ENCODE measurements around the gene PI4K2A. TPM values are rescaled to one million over a fixed set of nuclear protein-coding genes. Genes with fewer than 3 reads are reported as not detected.
"Not testable (repeated sequence)": the region's sequence is repeated elsewhere in the genome, so short reads cannot be mapped to it uniquely, and the experiment has no call there.

The PI4K2A gene
- total RNA-seq, 1 donor from 2014 or later = 7.7 TPM

DNA sequence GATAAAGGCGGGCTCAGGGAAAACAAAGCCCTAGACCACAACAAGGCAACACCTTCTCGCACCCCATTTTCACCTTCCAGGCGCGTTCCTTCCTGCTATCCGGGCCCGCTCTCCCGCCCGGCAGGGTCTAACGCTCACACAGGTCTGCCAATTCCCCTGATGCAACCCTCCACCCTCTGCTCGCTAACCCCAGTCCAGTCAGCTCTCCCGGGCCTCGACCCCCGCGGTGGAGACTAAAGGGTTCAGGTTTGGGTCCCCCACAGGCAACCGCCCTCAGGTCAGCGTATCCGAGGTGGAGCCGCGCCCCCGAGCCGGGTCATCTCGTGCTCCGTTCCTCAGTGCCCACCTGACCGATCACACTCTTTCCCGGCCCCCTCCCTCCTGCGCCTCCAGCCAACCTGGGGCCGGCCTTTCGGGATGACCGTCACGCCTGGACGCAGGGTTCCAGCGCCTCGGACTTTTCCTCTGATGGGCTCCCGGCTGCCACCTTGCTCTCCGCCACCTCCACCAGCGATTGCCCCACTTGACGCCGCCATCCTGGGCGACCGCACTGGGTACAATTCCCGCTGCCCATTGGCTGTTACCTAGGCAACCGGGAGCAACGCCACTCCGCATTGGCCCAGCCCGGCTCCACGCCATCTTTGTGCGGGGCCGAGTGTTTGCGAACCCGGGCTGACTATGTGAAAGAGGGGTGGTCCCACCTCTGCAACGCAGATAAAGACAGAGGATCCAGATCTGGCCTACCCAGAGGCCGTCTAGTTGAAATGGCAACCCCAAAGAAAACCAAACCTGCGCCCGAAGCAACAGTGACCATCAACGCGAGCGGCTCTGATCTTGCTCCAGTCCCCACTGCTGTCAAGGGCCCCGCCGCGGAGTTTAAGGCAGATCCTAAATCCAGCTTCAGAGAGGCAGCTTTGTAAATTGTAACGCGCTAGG is 7.3 kb upstream of the PI4K2A start, which contains the start of gene MORN4:
Gene MORN4 (minus strand): TSS at position 552 of the 936 bp plus-strand sequence. CDS start 13,847 bp downstream, outside the sequence.
- peak; percentile 80 for DNase-seq

DNA sequence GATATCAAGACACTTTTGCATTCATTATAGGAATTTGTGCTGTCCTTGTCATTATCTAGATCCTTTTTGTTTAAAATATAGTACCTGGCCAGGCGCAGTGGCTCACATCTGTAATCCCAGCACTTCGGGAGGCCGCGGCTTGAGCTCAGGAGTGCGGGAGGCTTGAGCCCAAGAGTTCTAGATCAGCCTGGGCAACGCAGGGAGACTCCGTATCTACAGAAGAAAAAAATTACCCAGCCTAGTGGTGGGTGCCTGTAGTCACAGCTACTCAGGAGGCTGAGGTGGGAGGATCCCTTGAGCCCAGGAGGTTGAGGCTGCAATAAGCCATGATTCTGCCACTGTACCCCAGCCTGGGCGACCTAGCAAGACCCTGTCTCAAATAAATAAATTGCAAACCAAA is 6.5 kb upstream of the PI4K2A start:
- DNase-seq = no peak

DNA sequence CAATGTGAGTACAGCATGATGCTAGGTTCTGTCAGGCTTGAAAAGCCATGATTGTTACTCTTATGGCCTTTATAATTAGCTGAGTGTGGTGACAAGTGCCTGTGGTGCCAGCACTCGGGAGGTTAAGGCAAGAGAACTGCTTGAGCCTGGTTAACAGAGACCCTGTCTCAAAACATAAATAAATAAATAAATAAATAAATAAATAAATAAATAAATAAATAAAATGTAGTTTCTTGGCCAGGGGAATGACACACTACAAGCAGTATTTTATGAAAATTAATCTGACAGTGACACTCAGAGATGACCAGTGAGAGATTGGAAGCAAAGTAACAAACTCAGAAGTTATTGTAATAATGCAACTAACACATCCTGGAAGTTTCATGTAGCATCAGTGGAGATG is 4.9 kb upstream of the PI4K2A start:
- no peak for DNase-seq

DNA sequence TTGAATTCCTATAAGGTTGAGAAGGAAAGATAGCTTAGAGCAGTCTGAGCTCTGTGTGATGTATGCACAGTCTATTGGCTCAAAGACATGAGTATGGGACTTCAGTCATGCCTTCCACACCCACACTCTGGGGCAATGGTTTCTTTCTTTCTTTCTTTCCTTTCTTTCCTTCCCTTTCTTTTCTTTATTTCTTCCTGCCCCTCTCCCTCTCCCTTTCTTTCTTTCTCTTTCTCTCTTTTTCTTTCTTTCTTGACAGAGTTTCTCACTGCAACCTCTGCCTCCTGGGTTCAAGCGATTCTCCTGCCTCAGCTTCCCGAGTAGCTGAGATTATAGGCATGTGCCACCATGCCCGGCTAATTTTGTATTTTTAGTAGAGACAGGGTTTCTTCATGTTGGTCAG is 1.4 kb upstream of the PI4K2A start:
- not testable (repeated sequence) for DNase-seq

DNA sequence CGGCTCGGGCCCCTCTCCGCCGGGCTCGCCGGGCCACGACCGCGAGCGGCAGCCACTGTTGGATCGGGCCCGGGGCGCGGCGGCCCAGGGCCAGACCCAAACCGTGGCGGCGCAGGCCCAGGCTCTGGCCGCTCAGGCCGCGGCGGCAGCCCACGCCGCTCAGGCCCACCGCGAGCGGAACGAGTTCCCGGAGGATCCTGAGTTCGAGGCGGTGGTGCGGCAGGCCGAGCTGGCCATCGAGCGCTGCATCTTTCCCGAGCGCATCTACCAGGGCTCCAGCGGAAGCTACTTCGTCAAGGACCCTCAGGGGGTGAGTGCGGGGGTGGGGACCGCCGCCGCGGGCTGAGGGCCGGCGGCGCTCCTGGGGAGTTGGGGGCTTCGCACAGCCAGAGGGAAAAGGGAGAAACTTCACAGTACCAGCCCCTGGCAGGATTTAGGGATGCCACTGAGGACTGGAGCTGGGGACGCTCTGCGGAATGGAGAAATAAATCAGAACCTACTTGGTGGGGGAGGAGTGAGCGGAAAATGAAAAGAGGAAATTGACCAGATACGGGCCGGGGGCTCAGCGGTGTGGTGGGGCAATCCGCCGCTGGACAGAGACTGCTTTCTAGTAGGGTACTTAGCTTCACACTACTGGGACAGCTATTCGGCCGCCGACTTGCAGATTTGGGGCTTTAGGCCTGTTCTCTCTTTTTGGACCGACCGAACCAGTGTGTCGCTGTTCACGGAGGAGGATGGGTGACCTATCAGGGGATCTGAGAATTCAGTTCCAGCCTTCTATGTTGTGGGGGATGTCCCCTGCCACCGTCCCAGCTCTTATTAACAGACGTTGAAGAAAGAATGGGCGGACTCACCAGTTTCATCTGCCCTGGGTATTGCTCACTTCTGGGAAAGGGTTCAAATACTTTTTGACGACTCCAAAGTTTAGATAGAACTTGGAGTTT is 669 bp downstream of the PI4K2A start:
- no peak for DNase-seq

DNA sequence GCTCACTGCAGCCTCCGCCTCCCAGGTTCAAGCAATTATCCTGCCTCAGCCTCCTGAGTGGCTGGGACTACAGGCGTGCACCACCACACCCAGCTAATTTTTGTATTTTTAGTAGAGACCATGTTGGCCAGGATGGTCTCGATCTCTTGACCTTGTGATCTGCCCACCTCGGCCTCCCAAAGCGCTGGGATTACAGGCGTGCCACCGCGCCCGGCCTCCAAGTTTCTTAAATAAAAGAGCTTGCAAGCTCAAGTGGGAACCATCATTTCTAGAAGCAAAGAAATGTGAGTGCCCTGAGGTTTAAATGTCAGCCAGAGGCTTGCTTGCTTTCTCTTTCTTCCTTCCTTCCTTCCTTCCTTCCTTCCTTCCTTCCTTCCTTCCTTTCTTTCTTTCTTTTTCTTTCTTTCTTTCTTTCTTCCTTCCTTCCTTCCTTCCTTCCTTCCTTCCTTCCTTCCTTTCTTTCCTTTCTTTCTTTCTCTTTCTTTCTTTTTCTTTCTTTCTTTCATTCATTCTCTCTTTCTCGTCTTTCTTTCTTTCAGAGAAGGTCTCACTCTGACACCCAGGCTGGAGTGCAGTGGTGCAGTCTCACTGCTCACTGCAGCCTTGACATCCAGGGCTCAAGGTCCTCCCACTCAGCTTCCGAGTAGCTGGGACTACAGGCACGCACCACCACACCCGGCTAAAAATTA is 2.1 kb downstream of the PI4K2A start:
- DNase-seq = not testable (repeated sequence)

DNA sequence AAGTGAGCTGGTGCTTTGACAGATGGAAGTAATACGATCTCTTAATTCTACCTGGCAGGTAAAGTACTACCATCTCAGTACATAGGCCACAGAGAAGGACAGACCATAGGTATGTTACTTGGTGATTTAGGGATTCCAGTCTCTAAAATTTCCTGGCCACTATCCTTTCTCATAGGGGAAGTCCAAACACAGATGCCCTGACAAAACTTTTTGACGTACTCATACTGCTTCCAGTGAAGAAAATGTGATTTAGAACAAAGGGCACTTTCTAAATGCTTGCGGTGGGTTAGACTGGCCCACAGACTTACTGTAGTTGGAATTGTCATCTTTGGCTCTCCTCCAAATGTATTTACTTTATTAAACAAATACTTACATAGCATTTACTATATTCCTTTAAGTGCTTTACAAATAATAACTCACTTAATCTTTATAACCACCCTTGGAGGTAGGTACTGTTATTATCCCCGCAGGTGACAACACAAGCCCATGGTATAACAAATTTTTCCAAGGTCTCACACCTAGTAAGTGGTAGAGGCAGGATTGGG is 3.0 kb downstream of the PI4K2A start:
- no peak for DNase-seq

DNA sequence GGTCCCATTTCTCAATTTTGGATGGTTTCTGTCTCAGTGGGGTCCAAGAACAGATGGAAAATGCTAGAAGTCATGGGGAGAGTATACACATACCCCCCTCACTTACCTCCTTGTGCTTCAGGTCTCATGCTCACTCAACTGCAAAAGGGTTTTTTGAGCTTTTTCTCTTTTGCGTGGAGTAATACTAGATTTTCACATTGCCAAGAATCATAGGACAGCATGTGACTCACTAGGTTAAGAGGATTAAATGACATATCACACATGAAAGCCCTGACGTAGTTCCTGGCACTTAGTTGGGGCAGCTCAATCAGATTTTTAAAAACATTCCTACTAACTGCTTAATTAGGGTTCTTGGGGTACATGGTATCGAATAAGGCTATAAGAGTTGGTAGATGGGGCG is 4.5 kb downstream of the PI4K2A start:
- no peak for DNase-seq

DNA sequence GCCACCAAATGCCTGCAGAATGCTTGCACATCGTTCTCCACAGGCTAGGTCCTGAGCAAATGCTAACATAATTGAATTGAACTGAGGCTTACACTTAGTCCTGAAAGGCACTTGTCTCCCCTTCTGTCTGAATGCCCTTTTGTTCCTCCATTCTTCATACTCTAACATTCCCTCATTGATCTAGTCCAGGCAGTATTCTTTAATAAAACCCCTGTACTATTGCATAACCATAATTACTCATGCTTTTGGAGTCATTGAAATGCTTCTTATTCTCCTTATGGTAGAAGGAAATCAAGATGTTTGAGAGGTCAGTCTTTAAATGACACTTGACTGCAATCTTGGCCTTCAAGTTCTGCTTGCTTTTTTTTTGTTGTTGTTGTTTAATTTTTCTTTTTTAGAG is 7.1 kb downstream of the PI4K2A start:
- DNase-seq = no peak

DNA sequence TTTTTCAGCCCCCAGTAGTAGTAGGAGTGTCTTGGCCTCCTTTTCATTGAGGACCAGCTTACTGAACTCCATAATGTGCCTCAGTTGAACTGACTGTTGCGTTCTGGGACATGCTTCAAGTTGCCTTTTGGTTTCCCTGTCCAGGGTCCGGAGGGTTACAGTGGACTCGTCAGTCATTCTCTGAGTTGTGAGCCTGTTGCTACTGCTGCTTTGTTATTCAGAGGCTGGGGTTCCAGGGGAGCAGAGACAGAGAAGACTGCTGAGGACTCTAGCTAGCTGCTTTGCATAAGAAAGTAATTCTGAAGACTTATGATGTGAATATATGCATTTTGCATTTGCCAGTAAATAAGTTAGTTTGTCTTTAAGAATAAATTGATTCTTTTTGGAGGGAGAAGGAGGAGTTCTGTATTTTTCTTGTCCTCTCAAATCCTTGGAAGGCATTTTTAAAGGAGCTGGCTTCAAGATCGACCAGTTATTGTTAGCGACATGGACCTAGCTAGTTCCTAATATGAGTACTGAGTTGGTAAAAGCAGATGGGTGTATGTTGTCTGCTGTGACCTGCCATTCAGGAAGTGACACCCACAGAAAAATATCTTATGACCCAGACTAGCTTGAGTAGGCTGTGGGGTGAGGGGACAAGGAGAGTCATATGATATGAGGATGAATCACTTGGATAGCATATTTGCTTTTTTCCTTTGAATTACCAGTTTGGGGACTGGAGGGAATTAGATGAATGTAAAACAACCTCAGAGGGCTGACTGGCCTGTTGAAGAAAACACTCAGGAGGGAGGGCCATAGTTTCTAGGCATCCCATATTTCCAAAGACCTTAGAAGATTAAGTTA is 8.3 kb downstream of the PI4K2A start:
- DNase-seq = no peak

DNA sequence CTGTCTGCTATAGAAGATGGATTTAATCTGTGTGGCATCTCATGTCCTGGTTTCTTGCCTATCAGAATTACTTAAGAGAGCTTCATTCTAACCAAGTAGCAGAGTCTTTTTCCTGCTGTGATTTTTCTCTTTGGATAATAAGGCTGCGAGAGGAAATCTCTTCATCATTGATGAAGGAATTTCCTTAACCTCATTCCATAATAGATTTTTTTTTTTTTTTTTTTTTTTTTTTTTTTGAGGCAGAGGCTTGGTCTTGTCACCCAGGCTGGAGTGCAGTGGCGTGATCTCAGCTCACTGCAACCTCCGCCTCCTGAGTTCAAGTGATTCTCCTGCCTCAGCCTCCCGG is 8.9 kb downstream of the PI4K2A start:
- DNase-seq = not testable (repeated sequence)

DNA sequence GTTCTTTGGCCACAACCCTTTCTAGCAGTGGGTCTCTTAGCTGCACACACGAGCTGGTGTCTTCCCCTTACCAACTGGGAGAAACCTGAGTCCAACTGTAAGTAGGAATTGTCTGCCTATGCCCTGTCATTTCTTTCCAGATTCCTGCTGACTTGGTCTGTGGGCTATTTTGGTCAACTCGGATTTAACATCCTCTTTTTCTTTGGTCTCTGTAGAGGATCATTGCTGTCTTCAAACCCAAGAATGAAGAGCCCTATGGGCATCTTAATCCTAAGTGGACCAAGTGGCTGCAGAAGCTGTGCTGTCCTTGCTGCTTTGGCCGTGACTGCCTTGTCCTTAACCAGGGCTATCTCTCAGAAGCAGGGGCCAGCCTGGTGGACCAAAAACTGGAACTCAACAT is 10.3 kb downstream of the PI4K2A start:
- no peak for DNase-seq

DNA sequence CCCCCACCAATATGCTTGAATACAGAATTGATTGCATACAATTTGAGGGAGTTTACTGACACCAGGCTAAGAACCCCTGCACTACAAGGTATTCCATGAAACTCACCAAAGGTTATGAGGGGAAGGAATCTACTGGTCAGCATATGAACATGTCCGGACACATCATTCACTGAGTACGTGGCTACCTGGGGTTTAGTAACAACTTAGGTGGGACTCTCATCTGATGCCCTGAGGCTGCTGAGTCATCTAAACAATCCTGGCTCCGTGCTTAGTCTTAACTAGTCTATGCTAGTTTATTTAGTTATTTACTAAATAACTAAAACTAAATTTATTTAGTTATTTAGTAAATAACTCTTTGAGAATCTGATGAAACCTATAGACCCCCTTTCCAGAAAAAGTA is 11.3 kb downstream of the PI4K2A start:
- DNase-seq = no peak

DNA sequence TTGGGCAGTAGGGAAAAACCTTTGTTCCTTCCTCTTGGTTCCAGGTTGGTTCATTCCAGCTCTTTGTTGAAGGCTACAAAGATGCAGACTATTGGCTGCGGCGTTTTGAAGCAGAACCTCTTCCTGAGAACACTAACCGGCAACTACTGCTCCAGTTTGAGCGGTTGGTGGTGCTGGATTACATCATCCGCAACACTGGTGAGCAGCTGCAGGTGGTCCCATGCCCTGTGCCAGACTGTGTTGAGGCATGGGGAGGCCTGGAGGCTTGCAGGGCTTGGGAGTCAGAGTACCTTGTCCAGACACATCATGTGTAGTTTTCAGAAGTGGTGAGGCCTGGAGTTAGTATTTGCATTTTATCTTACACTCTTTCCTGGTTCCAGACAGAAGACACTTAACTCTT is 16.3 kb downstream of the PI4K2A start:
- no peak for DNase-seq

DNA sequence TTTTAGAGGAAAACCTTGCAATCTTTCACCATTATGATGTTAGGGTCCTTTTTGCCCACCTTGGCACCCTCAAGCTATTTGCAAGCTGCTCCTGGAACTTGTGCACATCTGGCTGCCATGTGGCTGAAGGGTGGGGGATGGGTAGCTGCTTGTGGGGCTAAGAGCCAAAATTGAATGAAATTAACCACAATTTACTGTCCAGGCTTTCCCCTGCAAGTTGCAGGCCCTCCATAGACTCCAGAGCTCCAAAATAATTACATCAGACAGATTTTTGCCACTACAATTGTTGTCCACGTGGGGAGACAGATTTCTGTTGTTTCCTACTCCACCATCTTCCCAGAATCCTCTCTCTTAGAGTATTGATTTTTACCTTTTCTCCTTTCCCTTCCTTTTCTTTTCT is 19.1 kb downstream of the PI4K2A start:
- no peak for DNase-seq

DNA sequence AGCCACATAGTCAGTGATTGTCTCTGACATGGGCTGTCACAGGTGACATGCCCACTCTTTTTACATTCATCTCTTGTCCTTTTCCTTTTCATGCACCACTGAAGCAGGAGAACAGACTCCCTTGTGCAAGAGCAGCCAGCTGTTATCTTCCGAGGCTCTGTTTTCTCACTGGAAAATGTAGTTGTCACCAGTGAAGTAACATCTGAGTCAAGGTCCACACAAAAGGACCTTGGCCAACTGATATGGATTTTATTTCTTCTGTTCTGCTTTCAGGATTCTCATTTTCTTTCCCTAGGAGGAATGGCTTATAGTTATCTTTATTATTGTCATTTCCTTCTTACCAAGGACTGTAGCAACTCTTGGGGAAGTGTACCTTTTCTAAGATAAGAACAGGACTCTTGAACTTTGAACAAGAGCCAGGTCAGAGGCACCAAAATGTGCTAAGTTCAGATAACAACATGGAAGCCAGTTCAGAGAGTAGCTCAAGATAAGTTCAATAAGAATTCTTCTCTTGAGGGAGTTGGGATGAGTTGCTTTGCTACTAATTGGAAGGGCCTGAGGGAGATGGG is 23.9 kb downstream of the PI4K2A start:
- no peak for DNase-seq

DNA sequence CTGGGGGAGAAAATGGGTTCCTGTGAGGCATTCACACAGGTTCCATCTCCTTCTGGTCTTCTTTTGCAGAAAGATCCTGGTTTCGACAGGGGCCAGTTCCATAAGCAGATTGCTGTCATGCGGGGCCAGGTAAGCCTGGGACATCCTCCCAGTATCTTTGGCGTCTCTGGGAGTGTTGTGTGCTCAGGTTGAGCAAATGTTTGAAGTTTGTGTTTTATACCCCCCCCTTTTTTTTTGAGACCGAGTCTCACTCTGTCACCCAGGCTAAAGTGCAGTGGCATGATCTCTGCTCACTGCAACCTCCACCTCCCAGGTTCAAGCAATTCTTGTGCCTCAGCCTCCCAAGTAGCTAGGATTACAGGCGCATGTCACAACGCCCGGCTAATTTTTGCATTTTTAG is 26.5 kb downstream of the PI4K2A start:
- no peak for DNase-seq

DNA sequence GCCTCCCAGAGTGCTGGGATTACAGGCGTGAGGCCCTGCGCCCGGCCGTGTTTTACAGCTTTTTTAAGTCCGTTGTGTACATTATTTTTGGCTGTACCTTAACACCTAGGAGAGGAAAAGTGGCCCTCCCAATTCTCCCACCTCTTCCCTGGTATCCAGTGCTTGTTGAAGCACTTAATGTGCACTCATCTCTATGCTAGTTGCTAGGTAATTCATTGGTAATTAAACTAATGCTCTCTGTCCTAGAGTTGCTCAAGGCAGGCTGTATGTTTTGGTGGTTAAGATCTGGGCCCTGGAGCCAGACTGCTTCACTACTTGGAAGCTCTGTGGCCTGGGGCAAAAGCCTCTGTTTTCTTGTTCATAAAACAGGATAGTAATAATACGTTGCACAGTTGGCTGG is 27.0 kb downstream of the PI4K2A start:
- no peak for DNase-seq

DNA sequence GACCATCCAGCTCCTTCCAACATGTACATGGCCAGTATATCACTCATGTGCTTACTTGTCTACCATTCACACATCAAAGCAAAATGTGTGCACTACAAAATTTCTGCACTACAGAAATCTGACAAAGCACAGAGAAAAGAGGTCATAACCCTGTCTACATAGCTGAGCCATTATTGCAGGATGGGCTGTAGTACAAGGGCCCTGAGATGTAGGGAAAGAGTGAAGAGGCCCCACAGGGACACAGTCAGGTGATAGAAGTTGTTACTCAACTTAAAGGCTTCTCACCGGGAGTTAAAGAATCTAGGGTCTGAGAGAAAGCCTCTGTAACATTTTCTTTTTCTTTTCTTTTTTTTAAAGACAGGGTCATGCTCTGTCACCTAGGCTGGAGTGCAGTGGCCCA is 29.1 kb downstream of the PI4K2A start:
- no peak for DNase-seq

DNA sequence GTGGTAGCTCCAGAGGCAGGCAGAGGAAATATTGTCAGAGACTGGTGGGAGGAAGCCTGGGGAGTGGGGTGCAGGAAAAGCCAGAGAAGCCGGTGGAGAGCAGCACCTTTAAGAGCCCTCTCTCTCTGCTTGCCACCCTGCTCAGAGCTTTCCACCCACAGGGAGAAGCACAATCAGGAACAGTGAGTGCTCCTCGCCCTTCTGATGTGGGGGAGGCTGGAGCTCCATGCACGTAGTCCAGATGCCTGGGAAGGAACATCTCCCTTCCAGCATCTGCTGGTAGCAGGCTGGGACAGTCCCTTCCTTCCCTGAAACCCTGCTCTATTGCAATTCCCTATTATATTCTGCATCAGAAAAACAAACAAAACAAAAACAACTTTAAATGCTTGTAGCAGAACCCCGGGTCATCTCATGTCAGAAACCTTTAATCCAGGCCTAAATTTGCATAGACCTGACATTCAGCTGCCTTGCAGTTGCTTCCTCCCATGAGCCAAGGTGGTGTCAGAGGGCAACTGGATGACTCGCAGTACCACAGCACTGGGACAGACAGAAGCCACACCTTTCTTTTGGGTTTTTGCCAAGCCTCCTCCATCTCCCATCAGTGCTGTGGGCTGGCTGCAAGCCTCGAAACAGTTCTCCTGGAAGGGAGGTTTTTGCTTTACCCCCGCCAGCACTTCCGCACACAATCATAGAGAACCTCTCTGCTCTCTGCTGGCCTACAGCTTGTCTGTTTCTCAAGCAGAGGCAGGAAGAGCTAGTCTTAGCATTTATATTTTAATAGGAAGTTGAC is 33.5 kb downstream of the PI4K2A start:
- DNase-seq = no peak
